ENCODE measurements around the gene ZNF462. TPM values are rescaled to one million over a fixed set of nuclear protein-coding genes. Genes with fewer than 3 reads are reported as not detected.

The ZNF462 gene
- total and polyA plus RNA-seq, 5 experiments from 2014 or later = not detected

GRCh38 chr9:106964822-106965525, 102.0 kb downstream of the ZNF462 start:
- DNase-seq = no peak
- POLR2A ChIA-PET = no interaction called here
- Mint-ChIP-seq H3K9me3 (peaks cover 0 to 9% (median 3%) of the 10 kb centered on the region in 9 donors), H3K4me1 (peaks cover 5 to 25% (median 16%) of the 10 kb centered on the region in 4 donors), H3K36me3 (no peaks in the 10 kb centered on the region), H3K4me3 (no peak overlapping the region), H3K27me3 (no peaks in the 10 kb centered on the region), H3K27ac (peak overlapping the region in 2 of 10 donors; percentile 30 to 36)
- no peak for ATAC-seq

DNA sequence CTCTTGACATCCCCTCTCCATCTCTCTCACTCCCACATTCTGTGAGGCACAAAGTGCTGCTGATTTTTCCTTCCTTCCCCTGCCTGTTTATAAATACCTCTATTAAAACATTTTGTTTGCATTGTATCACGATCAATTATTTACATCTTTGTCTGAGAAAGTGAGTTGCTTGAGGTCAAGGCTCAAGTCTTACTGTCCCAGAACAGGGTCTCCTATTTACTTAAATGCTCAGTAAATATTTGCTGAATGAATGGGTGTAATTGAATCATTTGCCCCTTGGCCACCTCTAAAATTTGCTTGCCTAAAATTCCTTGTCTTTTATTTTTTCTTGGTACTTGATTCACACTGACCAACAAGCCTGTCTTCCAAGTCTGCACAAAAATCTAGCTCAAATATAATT, 103.5 kb downstream of the ZNF462 start:
- Mint-ChIP-seq H3K9me3 (peaks cover 0 to 6% (median 3%) of the 10 kb centered on the region in 9 donors), H3K4me1 (peaks cover 5 to 18% (median 12%) of the 10 kb centered on the region in 4 donors), H3K27me3 (no peaks in the 10 kb centered on the region), H3K36me3 (no peaks in the 10 kb centered on the region), H3K27ac (no peak overlapping the region), H3K4me3 (no peak overlapping the region)
- ATAC-seq (no peak), DNase-seq (no peak)
- POLR2A ChIA-PET = no interaction called here

DNA sequence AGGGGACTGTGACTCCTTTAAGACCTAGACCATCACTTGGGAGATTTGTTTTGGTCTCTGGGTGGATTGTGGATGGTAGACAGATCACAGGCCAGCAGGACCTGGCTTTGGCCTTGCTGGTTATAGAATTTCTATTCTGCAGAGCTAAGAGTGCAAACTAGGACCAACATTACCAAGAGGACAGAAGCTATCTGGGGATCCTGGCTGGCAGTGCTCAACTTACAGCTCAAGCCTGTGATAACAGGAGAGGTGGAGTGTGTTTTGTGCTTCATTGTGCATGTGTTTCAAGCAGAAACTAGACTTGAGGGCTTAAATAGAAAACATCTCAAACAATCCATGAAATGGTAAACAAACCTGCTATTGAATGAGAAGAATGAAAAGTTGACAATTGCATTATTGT, 106.7 kb downstream of the ZNF462 start:
- ATAC-seq = no peak
- Mint-ChIP-seq H3K4me3 (no peak overlapping the region), H3K36me3 (no peaks in the 10 kb centered on the region), H3K4me1 (peaks cover 0 to 8% (median 6%) of the 10 kb centered on the region in 4 donors), H3K27ac (no peak overlapping the region), H3K9me3 (no peaks in the 10 kb centered on the region), H3K27me3 (no peaks in the 10 kb centered on the region)
- POLR2A ChIA-PET = no interaction called here
- DNase-seq = no peak

DNA sequence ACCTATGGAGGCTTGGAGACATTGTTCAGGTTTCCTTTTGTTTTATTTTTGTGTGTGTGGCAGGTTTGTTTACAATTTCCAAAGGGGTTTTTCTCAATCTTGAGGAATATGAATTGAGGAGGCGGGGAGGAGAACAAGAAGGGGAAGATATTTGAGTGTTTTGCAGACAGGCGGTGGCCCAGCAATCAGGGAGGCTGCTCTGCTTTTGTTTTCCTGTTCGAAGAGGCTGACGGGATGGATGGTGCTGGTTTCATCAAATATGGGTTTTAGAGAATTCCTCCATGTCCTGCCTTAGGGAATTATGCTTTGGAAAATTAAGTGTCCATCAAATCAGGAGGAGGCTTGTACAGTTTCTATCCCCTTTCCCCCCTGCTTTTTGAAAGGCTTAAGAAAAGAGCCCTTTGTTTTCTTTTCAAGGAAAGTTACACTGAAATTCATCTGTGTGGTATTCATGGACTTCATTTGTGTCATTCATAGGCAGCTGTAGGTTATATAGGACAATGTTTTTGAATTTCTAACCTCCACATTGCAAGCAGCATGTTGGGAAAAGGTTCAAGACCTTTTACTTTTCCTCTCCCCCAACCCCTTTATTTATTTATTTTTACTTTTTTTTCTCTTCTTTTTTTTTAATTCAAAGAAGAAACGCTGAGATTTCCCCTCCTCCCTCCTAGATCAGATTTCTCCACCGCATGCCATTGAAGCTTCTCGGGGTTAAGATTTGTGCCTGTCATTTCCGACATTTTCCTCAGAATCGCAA, 107.4 kb downstream of the ZNF462 start:
- ATAC-seq (no peak), DNase-seq (no peak)
- Mint-ChIP-seq H3K36me3 (no peaks in the 10 kb centered on the region), H3K27ac (no peak overlapping the region), H3K27me3 (peaks cover 0 to 3% (median 0%) of the 10 kb centered on the region in 5 donors), H3K9me3 (peaks cover 0 to 3% (median 0%) of the 10 kb centered on the region in 9 donors), H3K4me3 (no peak overlapping the region), H3K4me1 (peaks cover 0 to 1% (median under 1%) of the 10 kb centered on the region in 4 donors)
- POLR2A ChIA-PET = no interaction called here

GRCh38 chr9:106970976-106971457, 108.1 kb downstream of the ZNF462 start:
- H3K36me3 Mint-ChIP-seq = no peaks in the 10 kb centered on the region
- no peak for DNase-seq
- H3K9me3 Mint-ChIP-seq = peaks cover 0 to 3% (median 0%) of the 10 kb centered on the region in 9 donors
- no peak overlapping the region for H3K27ac Mint-ChIP-seq
- POLR2A ChIA-PET = no interaction called here
- no peak for ATAC-seq
- no peak overlapping the region for H3K4me3 Mint-ChIP-seq
- peaks cover 0 to 3% (median 0%) of the 10 kb centered on the region in 5 donors for H3K27me3 Mint-ChIP-seq
- H3K4me1 Mint-ChIP-seq = peaks cover 0 to 1% (median 0%) of the 10 kb centered on the region in 4 donors

DNA sequence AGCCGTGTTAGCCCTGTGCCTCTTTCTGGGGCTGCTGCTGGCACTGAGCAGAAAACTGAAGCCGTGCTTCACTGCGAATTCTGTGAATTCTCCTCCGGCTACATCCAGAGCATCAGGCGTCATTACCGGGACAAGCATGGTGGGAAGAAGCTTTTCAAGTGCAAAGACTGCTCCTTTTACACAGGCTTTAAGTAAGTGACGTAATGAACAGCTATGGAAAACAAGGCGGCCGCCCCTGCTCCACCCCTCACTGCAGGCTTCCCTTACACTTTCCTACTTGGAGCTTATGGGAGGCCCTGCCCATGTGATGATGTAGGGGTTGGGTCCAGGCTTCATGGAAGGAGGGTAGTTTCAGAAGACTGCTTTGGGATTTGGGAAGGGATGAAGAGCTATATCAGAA, 109.1 kb downstream of the ZNF462 start:
- ATAC-seq = no peak
- peaks cover 0 to 3% (median 0%) of the 10 kb centered on the region in 9 donors for H3K9me3 Mint-ChIP-seq
- H3K36me3 Mint-ChIP-seq = no peaks in the 10 kb centered on the region

DNA sequence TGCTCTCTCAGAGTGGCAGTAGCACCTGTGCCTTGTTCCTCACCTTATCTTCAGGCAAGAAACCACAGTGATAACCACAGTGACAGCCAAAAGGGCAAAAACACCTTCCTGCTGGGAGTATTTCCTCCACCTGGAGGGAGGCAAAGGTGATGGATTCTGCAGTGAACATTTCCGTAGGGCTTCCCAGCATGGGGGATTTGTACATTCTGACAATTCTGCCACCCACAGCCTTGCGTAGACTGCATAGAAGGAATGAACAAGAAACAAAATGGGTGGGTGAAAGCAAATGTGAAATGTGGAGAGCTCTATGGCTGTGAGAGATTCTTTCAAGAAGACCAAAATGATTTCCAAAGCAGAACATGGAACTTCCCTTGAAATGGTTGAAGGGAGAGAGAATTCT, 111.4 kb downstream of the ZNF462 start:
- no peaks in the 10 kb centered on the region for H3K4me1 Mint-ChIP-seq
- ATAC-seq = no peak
- POLR2A ChIA-PET = no interaction called here
- DNase-seq = no peak
- H3K4me3 Mint-ChIP-seq = no peak overlapping the region
- peaks cover 0 to 3% (median 0%) of the 10 kb centered on the region in 9 donors for H3K9me3 Mint-ChIP-seq
- H3K27me3 Mint-ChIP-seq = peaks cover 0 to 3% (median 0%) of the 10 kb centered on the region in 5 donors
- H3K36me3 Mint-ChIP-seq = no peaks in the 10 kb centered on the region
- no peak overlapping the region for H3K27ac Mint-ChIP-seq

More for the DNA sequence above, 109.1 kb downstream of the ZNF462 start:
- no peak for DNase-seq
- Mint-ChIP-seq H3K4me1 (no peaks in the 10 kb centered on the region), H3K4me3 (no peak overlapping the region), H3K27me3 (peaks cover 0 to 3% (median 0%) of the 10 kb centered on the region in 5 donors), H3K27ac (peak overlapping the region in 1 of 10 donors; percentile 51)
- POLR2A ChIA-PET = no interaction called here

GRCh38 chr9:106976772-106977171, 113.8 kb downstream of the ZNF462 start:
- H3K9me3 Mint-ChIP-seq = peaks cover 0 to 3% (median 0%) of the 10 kb centered on the region in 9 donors
- H3K27me3 Mint-ChIP-seq = peaks cover 0 to 4% (median 1%) of the 10 kb centered on the region in 5 donors
- POLR2A ChIA-PET = no interaction called here
- H3K36me3 Mint-ChIP-seq = no peaks in the 10 kb centered on the region
- no peak for ATAC-seq
- no peak overlapping the region for H3K4me3 Mint-ChIP-seq
- peaks cover 0 to 1% (median 0%) of the 10 kb centered on the region in 4 donors for H3K4me1 Mint-ChIP-seq
- DNase-seq = no peak
- H3K27ac Mint-ChIP-seq = no peak overlapping the region

GRCh38 chr9:106980551-106981101, 117.7 kb downstream of the ZNF462 start:
- Mint-ChIP-seq H3K27me3 (peaks cover 0 to 4% (median 1%) of the 10 kb centered on the region in 5 donors), H3K4me1 (peaks cover 0 to 1% (median 0%) of the 10 kb centered on the region in 4 donors), H3K9me3 (peaks cover 0 to 3% (median 0%) of the 10 kb centered on the region in 9 donors), H3K36me3 (no peaks in the 10 kb centered on the region), H3K4me3 (no peak overlapping the region), H3K27ac (no peak overlapping the region)
- DNase-seq (no peak), ATAC-seq (no peak)
- POLR2A ChIA-PET = no interaction called here

DNA sequence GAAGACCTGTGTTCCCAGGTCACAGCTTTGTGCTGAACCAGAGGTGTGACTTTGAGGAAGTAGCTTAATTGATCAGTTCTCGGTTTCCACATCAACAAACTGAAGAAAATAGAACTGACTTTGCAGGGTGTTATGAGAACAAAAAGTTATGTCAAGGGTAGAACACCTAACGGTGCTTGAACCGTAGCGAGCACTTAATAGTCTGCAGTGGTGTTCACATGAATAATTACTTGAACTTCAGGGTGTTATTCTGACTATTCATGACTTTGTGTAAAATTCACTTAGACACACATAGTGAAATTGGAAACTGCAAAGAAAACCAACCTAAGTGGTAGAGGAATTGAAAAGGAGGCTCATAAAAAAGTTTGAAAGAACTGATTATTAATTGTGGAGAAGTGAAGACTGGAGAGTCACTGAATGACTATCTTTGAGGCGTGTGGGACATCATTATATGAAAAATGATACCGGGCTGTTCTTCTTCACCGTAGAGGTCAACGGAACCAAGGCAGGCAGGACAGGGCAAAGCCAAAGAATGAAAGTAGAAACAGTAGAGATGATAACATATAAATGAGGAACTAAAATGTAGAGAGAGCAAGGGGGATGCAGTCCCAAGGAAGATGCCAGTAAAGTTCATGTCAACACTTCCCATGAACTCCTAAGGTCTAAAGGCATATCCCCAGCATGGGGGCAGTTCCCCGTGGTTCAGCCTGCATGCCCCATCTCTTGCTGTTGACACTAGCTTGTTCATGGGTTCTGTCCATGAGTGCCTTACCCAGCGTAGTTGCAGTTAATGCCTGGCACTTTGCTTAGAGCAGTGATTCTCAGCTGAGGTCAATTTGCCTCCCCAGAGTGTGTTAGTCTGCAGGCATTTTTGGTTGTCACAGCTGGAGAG, 118.7 kb downstream of the ZNF462 start:
- no peak overlapping the region for H3K4me3 Mint-ChIP-seq
- peaks cover 0 to 1% (median 0%) of the 10 kb centered on the region in 4 donors for H3K4me1 Mint-ChIP-seq
- ATAC-seq = no peak
- H3K27me3 Mint-ChIP-seq = peaks cover 0 to 4% (median 1%) of the 10 kb centered on the region in 5 donors
- H3K36me3 Mint-ChIP-seq = no peaks in the 10 kb centered on the region
- no peak for DNase-seq
- H3K27ac Mint-ChIP-seq = no peak overlapping the region
- H3K9me3 Mint-ChIP-seq = peaks cover 0 to 3% (median 0%) of the 10 kb centered on the region in 9 donors
- POLR2A ChIA-PET = no interaction called here

GRCh38 chr9:106982636-106983035, 119.7 kb downstream of the ZNF462 start:
- Mint-ChIP-seq H3K4me3 (no peak overlapping the region), H3K27ac (no peak overlapping the region), H3K36me3 (no peaks in the 10 kb centered on the region), H3K9me3 (peaks cover 0 to 3% (median 0%) of the 10 kb centered on the region in 9 donors), H3K4me1 (peaks cover 0 to 1% (median 0%) of the 10 kb centered on the region in 4 donors), H3K27me3 (peaks cover 0 to 4% (median 1%) of the 10 kb centered on the region in 5 donors)
- DNase-seq = no peak
- POLR2A ChIA-PET = no interaction called here
- no peak for ATAC-seq

DNA sequence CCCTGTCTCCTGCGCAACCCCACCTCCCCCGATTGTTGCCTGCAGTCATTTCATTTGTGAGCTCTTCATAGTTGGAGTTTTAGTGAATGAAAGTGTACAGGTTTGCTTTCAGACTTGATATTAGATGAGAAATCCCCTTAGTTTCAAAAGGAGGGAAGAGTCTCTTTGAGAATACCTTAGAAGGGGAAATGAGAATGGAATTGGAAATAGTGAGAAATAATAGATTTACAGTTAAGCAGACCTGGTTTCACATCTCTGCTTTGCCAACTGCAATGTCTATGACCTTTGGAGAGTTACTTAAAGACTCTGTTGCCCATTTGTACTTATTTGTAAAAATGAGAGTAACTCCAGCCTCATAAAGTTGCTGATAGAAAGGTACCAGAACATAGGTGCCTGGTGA, 120.4 kb downstream of the ZNF462 start:
- DNase-seq (no peak), ATAC-seq (no peak)
- peaks cover 0 to 9% (median 0%) of the 10 kb centered on the region in 9 donors for H3K9me3 Mint-ChIP-seq
- H3K27me3 Mint-ChIP-seq = peaks cover 0 to 4% (median 4%) of the 10 kb centered on the region in 5 donors
- H3K36me3 Mint-ChIP-seq = peaks cover 0 to 4% (median 0%) of the 10 kb centered on the region in 3 donors
- peaks cover 0 to 1% (median 0%) of the 10 kb centered on the region in 4 donors for H3K4me1 Mint-ChIP-seq
- no peak overlapping the region for H3K27ac Mint-ChIP-seq
- POLR2A ChIA-PET = no interaction called here
- no peak overlapping the region for H3K4me3 Mint-ChIP-seq

All from naive thymus-derived CD8-positive, alpha-beta T cell (primary cell).